GM23338 (cell line): Measurements from ENCODE around the gene CNOT11. TPM values are rescaled to one million over a fixed set of nuclear protein-coding genes. Genes with fewer than 3 reads are reported as not detected.

Experiments used
- ATAC-seq: fragments of 200-7000 bp; cut with Tn5 transposase; 3 replicates; pipeline ENCODE4 v1.9.1; 2020
- DNase-seq: peaks from one replicate; pipeline ENCODE4 v3.0.0-alpha.2; 2015; ENCODE audit warnings: low spot score
- H2AFZ ChIP-seq: fragments of 200-600 bp; sonication (generic); 2 replicates; pipeline ENCODE4 v1.8.0; 2016; ENCODE audit warnings: antibody characterized with exemption, mild to moderate bottlenecking, moderate library complexity
- H3F3A ChIP-seq: fragments of 200-600 bp; sonication (generic); replicated peaks from 2 replicates; pipeline ENCODE4 v1.8.0; 2017; ENCODE audit warnings: antibody characterized with exemption, mixed run types, low read depth
- H3K27ac ChIP-seq: fragments of 200-600 bp; sonication (generic); 2 replicates; pipeline ENCODE4 v1.6.1; 2016; ENCODE audit warnings: low read depth
- H3K27me3 ChIP-seq: fragments of 200-600 bp; sonication (generic); 2 replicates; pipeline ENCODE4 v1.8.0; 2016; ENCODE audit warnings: mild to moderate bottlenecking, mixed run types, moderate library complexity; ENCODE audit not compliant: insufficient read depth
- H3K36me3 ChIP-seq: fragments of 200-600 bp; sonication (generic); 2 replicates; pipeline ENCODE4 v1.8.0; 2016; ENCODE audit warnings: mild to moderate bottlenecking; ENCODE audit not compliant: insufficient read depth
- H3K4me1 ChIP-seq: fragments of 200-600 bp; sonication (generic); 2 replicates; pipeline ENCODE4 v1.8.0; 2016; ENCODE audit warnings: mild to moderate bottlenecking, moderate library complexity; ENCODE audit not compliant: insufficient read depth
- H3K4me2 ChIP-seq: fragments of 200-600 bp; sonication (generic); 2 replicates; pipeline ENCODE4 v1.7.1; 2017; ENCODE audit warnings: mixed run types
- H3K4me3 ChIP-seq: fragments of 200-600 bp; sonication (generic); 2 replicates; pipeline ENCODE4 v1.6.1; 2016; ENCODE audit warnings: mixed run types
- H3K79me2 ChIP-seq: fragments of 200-600 bp; sonication (generic); replicated peaks from 2 replicates; pipeline ENCODE4 v1.8.0; 2017; ENCODE audit warnings: mild to moderate bottlenecking; ENCODE audit not compliant: insufficient read depth
- H3K9me2 ChIP-seq: fragments of 200-600 bp; sonication (generic); 2 replicates; pipeline ENCODE4 v1.8.0; 2017; ENCODE audit not compliant: insufficient read depth
- H4K20me1 ChIP-seq: fragments of 200-600 bp; sonication (generic); replicated peaks from 2 replicates; pipeline ENCODE4 v1.8.0; 2017; ENCODE audit warnings: mild to moderate bottlenecking; ENCODE audit not compliant: insufficient read depth
- H3K27ac Mint-ChIP-seq: 2 replicates; pipeline ENCODE4 v1.8.0; 2020; ENCODE audit warnings: inconsistent platforms, mild to moderate bottlenecking, moderate library complexity, mixed read lengths
- H3K27me3 Mint-ChIP-seq: 3 replicates; pipeline ENCODE4 v1.8.0; 2022; ENCODE audit warnings: low read depth, mild to moderate bottlenecking, moderate library complexity, mixed read lengths, inconsistent platforms; ENCODE audit not compliant: insufficient read depth, poor library complexity
- H3K36me3 Mint-ChIP-seq: 3 replicates; pipeline ENCODE4 v1.8.0; 2021; ENCODE audit warnings: low read depth, mild to moderate bottlenecking, inconsistent platforms, moderate library complexity, mixed read lengths
- H3K4me1 Mint-ChIP-seq: 3 replicates; pipeline ENCODE4 v1.8.0; 2020; ENCODE audit warnings: mild to moderate bottlenecking, inconsistent platforms, mixed read lengths
- H3K4me3 Mint-ChIP-seq: 3 replicates; pipeline ENCODE4 v1.8.0; 2021; ENCODE audit warnings: moderate library complexity, mild to moderate bottlenecking, inconsistent platforms, mixed read lengths
- H3K9me3 Mint-ChIP-seq: 3 replicates; pipeline ENCODE4 v1.8.0; 2020; ENCODE audit warnings: moderate library complexity, mild to moderate bottlenecking, inconsistent platforms, mixed read lengths
- EZH2 ChIP-seq: fragments of 200-600 bp; sonication (generic); IDR thresholded peaks from one replicate; pipeline ENCODE4 v1.8.0; 2017; ENCODE audit warnings: antibody characterized with exemption, mild to moderate bottlenecking, low read depth; ENCODE audit not compliant: unreplicated experiment
- EZH2phosphoT487 ChIP-seq: fragments of 200-600 bp; sonication (generic); IDR thresholded peaks from one replicate; pipeline ENCODE4 v1.8.1; 2018; ENCODE audit warnings: antibody characterized with exemption; ENCODE audit not compliant: unreplicated experiment
- JUNB ChIP-seq: IDR thresholded peaks from one replicate; pipeline ENCODE4 v1.6.1; 2016; ENCODE audit warnings: antibody characterized with exemption; ENCODE audit not compliant: unreplicated experiment
- NANOG ChIP-seq: IDR thresholded peaks from 2 replicates; pipeline ENCODE4 v1.6.1; 2016; ENCODE audit warnings: antibody characterized with exemption, borderline replicate concordance
- POLR2AphosphoS5 ChIP-seq: IDR thresholded peaks from 2 replicates; pipeline ENCODE4 v1.6.1; 2016; ENCODE audit warnings: antibody characterized with exemption, low read depth
- STAT1 ChIP-seq: IDR thresholded peaks from one replicate; pipeline ENCODE4 v1.6.1; 2016; ENCODE audit warnings: antibody characterized with exemption; ENCODE audit not compliant: unreplicated experiment
- ZNF114 ChIP-seq: fragments of 250-450 bp; sonication (Bioruptor Pico); IDR thresholded peaks from 2 replicates; pipeline ENCODE4 v1.5.0; 2020; ENCODE audit warnings: mild to moderate bottlenecking, moderate library complexity
- ZNF331 ChIP-seq: fragments of 250-450 bp; sonication (Bioruptor Pico); IDR thresholded peaks from 2 replicates; pipeline ENCODE4 v1.5.0; 2020; ENCODE audit warnings: low read depth, mild to moderate bottlenecking, moderate library complexity
- polyA plus RNA-seq: library from polyadenylated mRNA; unstranded; fragments of >200 nt; fragmentation: Nextera tagmentation; extraction: Ambion mirVana; gene quantifications from 2 replicates; pipeline ENCODE4 v1.2.1, GENCODE V29; 2016
- total RNA-seq: library from RNA; depleted of rRNA; stranded (reverse); fragments of >200 nt; shearing (Covaris generic); gene quantifications from 2 replicates; pipeline ENCODE4 v1.2.3, GENCODE V29; 2014
- TF ChIP-seq, protein P1 (sequence below), 2 experiments: fragments of 200-600 bp in 1 of 2; sonication (generic) in 1 of 2; conservative IDR thresholded peaks; 2 replicates each; pipeline versions ENCODE4 v1.5.1 to v1.6.1; 2016 to 2017; ENCODE audit warnings: antibody characterized with exemption in 2 of 2, low read depth in 2 of 2, mild to moderate bottlenecking in 2 of 2, moderate library complexity in 1 of 2
- TF ChIP-seq, protein P2 (sequence below): IDR thresholded peaks from 2 replicates; pipeline ENCODE4 v1.6.1; 2016; ENCODE audit warnings: antibody characterized with exemption
- TF ChIP-seq, protein P3 (sequence below): IDR thresholded peaks from one replicate; pipeline ENCODE4 v1.6.1; 2018; ENCODE audit warnings: antibody characterized with exemption; ENCODE audit not compliant: unreplicated experiment

The CNOT11 gene
- total and polyA plus RNA-seq, 2 experiments from 2014 or later: 34.8 to 74.2 TPM

DNA sequence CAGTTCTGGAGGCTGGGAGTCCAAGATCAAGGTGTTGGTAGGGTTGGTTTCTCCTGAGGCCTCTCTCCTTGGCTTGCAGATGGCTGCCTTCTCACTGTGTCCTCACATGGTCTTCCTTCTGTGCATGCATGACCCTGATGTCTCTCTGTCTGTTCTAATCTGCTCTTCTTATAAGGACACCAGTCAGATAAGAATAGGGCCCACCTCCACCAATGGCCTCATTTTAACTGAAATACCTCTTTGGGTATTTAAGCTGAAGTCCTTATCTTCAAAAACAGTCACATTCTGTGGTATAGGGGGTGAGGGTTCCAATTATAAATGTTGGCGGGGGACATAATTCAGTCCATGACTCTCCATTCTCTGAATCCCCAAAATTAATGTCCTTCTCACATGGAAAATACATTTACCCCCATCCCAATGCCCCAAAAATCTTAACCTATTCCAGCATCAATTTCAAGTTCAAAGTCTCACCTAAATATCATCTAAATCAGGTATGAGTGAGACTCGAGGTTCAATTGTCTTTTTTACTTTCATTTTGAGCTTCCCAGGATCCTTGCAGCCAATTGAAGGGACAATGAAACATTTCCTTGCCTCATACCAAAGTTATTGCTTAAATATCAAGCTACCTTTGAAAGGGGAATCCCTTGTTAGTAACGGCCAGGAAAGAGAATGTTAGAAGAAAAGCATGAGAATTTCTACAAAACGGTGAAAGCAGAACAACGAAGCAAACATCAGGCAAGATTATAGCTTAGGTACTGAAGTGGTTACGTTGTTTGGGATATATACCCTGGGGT is 20.6 kb upstream of the CNOT11 start:
- H3K27ac Mint-ChIP-seq: no peak overlapping the region
- Histone ChIP-seq H3K79me2 (no peaks in the 10 kb centered on the region), H4K20me1 (no peaks in the 10 kb centered on the region), H2AFZ (no peak overlapping the region), H3F3A (no peaks in the 10 kb centered on the region), H3K27me3 (no peaks in the 10 kb centered on the region), H3K36me3 (no peaks in the 10 kb centered on the region), H3K4me1 (no peaks in the 10 kb centered on the region), H3K4me3 (no peak overlapping the region), H3K9me2 (peaks cover 12% of the 10 kb centered on the region; the same call in 1 of the 2 replicates), H3K27ac (no peak overlapping the region), H3K4me2 (no peak overlapping the region)
- no peaks in the 10 kb centered on the region for H3K4me1 Mint-ChIP-seq
- TF ChIP-seq, protein P1, sequence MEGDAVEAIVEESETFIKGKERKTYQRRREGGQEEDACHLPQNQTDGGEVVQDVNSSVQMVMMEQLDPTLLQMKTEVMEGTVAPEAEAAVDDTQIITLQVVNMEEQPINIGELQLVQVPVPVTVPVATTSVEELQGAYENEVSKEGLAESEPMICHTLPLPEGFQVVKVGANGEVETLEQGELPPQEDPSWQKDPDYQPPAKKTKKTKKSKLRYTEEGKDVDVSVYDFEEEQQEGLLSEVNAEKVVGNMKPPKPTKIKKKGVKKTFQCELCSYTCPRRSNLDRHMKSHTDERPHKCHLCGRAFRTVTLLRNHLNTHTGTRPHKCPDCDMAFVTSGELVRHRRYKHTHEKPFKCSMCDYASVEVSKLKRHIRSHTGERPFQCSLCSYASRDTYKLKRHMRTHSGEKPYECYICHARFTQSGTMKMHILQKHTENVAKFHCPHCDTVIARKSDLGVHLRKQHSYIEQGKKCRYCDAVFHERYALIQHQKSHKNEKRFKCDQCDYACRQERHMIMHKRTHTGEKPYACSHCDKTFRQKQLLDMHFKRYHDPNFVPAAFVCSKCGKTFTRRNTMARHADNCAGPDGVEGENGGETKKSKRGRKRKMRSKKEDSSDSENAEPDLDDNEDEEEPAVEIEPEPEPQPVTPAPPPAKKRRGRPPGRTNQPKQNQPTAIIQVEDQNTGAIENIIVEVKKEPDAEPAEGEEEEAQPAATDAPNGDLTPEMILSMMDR (conservative IDR thresholded peaks at IDR 0.05; ENCODE audit: low read depth in 2 of 2): no peak
- TF ChIP-seq ZNF114 (no peak), EZH2 (no peak), NANOG (no peak)
- TF ChIP-seq, protein P2, sequence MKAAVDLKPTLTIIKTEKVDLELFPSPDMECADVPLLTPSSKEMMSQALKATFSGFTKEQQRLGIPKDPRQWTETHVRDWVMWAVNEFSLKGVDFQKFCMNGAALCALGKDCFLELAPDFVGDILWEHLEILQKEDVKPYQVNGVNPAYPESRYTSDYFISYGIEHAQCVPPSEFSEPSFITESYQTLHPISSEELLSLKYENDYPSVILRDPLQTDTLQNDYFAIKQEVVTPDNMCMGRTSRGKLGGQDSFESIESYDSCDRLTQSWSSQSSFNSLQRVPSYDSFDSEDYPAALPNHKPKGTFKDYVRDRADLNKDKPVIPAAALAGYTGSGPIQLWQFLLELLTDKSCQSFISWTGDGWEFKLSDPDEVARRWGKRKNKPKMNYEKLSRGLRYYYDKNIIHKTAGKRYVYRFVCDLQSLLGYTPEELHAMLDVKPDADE: no peak
- peaks cover 22% of the 10 kb centered on the region; the same call in 2 of the 3 replicates for H3K36me3 Mint-ChIP-seq
- no peaks in the 10 kb centered on the region for H3K27me3 Mint-ChIP-seq
- DNase-seq (no peak), ATAC-seq (no peak)
- H3K9me3 Mint-ChIP-seq: peaks cover 24% of the 10 kb centered on the region
- H3K4me3 Mint-ChIP-seq: no peak overlapping the region

DNA sequence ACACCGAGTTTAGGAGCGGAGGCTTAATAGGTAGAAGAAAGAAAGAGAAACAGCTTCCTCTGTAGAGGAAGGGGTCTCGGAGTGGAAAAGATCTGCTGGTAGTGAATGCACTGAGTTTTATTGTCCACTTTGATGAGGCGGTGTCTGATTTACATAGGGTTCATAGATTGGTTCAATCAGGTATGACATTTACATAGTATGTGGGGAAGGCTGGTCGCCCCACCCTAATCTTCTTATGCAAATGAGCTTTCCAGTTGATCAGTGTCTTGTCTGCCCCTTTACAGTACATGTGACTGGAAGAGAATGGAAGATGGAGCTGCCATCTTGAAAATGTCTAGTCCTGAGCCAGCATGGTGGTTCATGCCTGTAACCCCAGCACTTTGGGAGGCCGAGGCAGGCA is 19.9 kb upstream of the CNOT11 start:
- Histone ChIP-seq H3F3A (no peaks in the 10 kb centered on the region), H3K27me3 (no peaks in the 10 kb centered on the region), H3K4me3 (no peak overlapping the region), H4K20me1 (no peaks in the 10 kb centered on the region), H3K4me2 (no peak overlapping the region), H3K27ac (no peak overlapping the region), H3K36me3 (no peaks in the 10 kb centered on the region), H3K79me2 (no peaks in the 10 kb centered on the region), H3K4me1 (no peaks in the 10 kb centered on the region), H2AFZ (no peak overlapping the region), H3K9me2 (peaks cover 12% of the 10 kb centered on the region; the same call in 1 of the 2 replicates)
- H3K4me1 Mint-ChIP-seq: no peaks in the 10 kb centered on the region; the same call in 2 of the 3 replicates
- H3K27me3 Mint-ChIP-seq: no peaks in the 10 kb centered on the region
- ATAC-seq (no peak), DNase-seq (no peak)
- TF ChIP-seq POLR2AphosphoS5 (no peak), STAT1 (no peak), ZNF114 (no peak), EZH2phosphoT487 (no peak), JUNB (no peak), ZNF331 (CRISPR knock-in tag) (no peak), EZH2 (no peak)
- TF ChIP-seq, protein P1 (conservative IDR thresholded peaks at IDR 0.05; ENCODE audit: low read depth in 2 of 2): no peak
- TF ChIP-seq, protein P3, sequence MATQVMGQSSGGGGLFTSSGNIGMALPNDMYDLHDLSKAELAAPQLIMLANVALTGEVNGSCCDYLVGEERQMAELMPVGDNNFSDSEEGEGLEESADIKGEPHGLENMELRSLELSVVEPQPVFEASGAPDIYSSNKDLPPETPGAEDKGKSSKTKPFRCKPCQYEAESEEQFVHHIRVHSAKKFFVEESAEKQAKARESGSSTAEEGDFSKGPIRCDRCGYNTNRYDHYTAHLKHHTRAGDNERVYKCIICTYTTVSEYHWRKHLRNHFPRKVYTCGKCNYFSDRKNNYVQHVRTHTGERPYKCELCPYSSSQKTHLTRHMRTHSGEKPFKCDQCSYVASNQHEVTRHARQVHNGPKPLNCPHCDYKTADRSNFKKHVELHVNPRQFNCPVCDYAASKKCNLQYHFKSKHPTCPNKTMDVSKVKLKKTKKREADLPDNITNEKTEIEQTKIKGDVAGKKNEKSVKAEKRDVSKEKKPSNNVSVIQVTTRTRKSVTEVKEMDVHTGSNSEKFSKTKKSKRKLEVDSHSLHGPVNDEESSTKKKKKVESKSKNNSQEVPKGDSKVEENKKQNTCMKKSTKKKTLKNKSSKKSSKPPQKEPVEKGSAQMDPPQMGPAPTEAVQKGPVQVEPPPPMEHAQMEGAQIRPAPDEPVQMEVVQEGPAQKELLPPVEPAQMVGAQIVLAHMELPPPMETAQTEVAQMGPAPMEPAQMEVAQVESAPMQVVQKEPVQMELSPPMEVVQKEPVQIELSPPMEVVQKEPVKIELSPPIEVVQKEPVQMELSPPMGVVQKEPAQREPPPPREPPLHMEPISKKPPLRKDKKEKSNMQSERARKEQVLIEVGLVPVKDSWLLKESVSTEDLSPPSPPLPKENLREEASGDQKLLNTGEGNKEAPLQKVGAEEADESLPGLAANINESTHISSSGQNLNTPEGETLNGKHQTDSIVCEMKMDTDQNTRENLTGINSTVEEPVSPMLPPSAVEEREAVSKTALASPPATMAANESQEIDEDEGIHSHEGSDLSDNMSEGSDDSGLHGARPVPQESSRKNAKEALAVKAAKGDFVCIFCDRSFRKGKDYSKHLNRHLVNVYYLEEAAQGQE: no peak
- H3K9me3 Mint-ChIP-seq: peaks cover 24% of the 10 kb centered on the region
- no peak overlapping the region for H3K27ac Mint-ChIP-seq
- no peak overlapping the region for H3K4me3 Mint-ChIP-seq
- H3K36me3 Mint-ChIP-seq: peaks cover 22% of the 10 kb centered on the region; the same call in 2 of the 3 replicates
